HG03135 (cell line): ENCODE data around the gene ALDH3B2.
A peak's percentile ranks its signal among the peaks of the same experiment; 100 is the strongest.
"Not testable (repeated sequence)": the region's sequence is repeated elsewhere in the genome, so short reads cannot be mapped to it uniquely, and the experiment has no call there.

Experiments used
- ATAC-seq: cut with Tn5 transposase; IDR thresholded peaks from one replicate; pipeline ENCODE4 v1.9.1; 2021; ENCODE audit warnings: mild to moderate bottlenecking, moderate library complexity; ENCODE audit not compliant: unreplicated experiment

ALDH3B2 gene

DNA sequence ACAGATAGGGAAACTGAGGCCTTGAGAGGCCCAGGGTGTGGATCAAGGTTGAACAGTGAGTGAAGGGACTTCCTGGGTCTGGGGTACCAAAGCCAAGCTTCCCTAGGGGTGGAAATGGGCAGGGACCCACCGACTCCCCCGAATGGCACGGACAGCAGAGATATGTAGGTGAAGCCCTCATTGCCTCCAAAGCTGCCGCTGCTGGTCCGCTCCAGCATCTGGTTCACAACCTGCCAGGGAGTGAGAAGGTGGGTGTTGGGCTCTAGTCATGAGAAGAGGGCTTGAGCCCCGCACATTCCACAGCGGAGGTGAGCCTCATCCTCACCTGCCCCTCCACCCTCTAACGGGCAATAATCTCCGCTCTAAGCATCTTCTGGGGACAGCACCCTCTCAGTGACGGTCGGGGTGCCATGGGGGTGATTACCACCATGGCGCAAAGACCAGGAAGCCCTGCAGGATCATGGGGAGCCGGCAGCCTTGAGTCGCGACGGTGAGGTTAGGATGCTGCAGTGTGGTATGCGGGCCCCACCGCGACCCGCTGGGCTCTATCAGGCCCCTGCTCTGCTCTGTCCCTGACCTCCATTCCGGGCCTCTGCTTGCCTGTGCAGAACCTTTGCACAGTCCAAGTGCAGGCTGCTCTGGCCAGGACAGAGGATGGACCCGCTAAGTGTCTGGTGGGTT is 10.8 kb downstream of the ALDH3B2 start:
- no peak for ATAC-seq

DNA sequence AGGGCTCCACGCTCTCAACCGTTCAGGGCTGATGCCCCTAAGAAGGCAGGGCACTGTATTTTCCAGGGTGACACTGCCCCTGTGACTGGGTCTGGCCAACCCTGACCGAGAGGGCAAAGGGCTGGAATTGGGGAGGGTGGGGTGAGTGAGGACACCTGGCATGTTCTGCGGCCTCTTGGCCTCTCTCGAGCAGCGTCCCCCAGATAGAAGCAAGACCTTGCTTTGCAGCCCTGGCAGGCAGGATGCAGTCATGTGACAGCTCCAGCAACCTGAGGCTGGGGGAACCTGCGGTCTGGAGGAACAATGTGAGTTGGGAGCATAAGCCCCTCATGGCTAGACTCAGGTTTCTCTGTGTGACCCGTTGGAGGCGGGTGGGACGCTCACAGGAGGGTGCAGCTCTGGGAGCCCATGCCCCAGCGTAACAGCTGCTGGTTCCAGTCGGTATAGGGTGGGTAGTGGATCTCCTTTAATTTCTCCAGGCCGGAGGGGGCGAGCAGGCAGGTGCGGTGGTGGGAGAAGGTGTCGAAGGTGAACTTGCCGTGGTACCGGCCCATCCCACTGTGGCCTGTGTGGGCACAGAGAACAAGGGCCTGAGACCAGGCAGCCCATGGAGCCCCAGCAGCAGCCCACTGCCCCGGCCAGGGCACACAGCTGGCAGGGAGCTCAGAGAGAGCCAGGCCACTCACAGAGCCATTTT is 11.4 kb downstream of the ALDH3B2 start:
- ATAC-seq, result no peak

DNA sequence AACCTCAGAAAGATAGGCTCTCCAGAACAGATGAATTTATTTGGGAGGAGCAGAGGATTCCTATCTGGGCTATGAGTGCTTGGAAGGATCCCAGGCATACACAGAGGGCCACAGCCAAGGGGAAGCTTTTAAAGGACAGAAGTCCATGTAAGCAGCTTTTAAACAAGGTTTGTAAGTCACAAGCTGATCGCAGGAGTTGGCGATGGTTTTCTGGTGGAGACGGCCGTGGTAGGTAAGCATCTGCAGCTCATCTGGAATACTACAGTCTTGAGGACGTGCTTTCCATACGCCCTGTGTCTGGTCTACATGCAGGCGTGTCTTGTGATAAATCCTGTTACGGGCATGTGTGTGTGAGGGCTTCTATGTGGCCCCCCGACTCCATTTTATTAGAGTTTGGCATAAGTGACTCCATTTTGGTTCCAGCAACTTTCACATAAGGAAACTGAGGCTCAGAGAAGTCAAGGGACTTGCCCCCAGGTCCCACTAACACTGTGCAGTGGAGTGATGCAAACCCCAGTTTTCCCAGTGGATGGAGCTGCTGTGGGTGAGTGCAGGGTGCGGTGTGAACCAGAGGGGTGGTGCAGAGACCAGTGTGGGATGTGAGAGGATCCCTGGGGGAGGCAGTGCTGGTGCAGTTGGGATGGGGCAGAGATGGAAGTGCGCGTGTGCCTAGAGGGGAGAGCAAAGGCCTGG is 12.1 kb downstream of the ALDH3B2 start:
- no peak for ATAC-seq

DNA sequence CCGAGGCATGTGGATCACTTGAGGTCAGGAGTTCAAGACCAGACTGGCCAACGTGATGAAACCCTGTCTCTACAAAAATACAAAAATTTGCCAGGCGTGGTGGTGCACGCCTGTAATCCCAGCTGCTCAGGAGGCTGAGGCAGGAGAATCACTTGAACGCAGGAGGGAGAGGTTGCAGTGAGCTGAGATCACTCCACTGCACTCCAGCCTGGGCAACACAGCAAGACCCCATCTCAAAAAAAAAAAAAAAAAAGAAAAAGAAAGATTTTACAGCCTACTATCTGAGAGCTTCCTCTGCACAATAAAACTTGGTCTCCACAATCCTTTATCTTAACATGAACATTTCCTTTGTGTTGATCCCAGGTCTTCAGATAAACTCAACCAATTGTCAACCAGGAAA is 13.7 kb downstream of the ALDH3B2 start:
- ATAC-seq, result not testable (repeated sequence)

DNA sequence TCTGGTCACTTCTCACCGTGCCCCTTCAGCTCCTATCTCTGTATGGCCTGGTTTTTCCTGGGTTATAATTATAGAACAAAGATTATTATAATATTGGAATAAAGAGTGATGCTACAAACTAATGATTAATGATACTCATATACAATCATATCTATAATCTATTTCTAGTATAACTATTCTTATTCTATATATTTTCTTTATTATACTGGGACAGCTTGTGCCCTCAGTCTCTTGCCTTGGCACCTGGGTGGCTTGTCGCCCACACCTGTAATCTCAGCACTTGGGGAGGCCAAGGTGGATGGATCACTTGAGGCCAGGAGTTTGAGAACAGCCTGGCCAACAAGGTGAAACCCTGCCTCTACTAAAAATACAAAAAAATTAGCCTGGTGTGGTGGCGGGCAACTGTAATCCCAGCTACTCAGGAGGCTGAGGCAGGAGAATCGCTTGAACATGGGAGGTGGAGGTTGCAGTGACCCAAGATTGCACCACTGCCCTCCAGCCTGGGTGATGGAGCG is 14.7 kb downstream of the ALDH3B2 start:
- ATAC-seq, result not testable (repeated sequence)

DNA sequence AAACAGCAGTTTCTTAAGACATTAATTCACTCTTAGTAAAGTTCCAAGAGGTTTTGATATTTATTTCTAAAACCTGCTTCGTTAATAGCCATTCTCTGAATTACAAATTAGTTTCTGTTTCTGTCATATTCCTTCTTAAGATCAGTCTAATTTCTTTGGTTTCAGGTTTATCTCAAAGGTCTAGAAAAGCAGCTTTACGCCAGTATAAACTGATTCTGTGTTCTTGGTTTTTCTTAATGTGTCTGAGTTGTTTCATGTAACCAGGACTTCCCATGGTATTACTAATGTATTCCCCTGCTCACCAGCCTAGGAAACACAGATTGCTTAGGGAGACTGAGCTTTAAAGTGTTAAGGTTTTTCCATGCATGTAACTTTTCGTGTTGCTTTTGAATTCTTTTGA is 17.1 kb downstream of the ALDH3B2 start:
- ATAC-seq, result no peak

DNA sequence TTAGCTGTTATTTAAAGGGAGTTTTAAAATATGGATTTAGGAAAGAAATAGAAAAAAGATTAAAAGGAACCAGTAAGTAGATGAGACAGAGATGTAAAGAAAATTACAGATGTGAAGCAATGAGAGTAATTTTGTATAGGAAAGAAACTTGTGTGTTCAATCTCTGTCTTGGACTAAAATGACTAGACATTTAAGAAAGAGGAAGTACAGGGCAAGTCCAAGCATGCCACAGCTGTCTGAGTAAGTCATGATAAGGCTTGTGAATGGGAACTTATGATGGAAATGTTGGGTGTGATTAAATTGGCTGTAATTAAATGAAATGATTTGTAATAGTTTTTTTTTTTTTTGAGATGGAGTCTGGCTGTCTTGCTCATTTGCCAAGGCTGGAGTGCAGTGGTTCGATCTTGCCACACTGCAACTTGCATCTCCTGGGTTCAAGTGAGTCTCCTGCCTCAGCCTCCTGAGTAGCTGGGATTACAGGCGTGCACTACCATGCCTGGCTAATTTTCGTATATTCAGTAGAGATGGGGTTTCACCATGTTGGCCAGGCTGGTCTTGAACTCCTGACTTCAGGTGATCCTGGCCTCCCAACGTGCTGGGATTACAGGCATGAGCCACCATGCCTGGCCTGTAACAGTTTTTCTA is 18.0 kb downstream of the ALDH3B2 start:
- ATAC-seq, result no peak

DNA sequence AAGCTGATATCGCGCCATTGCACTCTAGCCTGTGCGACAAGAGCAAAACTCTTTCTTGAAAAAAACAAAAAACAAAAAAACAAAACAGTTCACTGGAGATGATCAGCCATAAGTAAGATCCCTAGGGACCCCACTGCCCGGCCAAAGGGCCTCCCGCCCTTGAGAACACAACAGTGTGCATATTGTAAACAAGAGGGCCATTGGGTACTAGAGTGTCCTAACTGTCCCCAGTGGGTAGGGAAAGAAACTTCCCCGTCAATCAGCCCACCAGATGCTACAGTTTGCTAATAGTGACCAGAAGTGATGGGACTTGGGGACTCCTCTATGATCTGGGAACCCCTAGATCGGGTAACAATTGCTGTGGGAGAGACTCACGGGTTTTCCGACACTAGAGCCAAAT is 20.2 kb downstream of the ALDH3B2 start:
- ATAC-seq, result no peak

DNA sequence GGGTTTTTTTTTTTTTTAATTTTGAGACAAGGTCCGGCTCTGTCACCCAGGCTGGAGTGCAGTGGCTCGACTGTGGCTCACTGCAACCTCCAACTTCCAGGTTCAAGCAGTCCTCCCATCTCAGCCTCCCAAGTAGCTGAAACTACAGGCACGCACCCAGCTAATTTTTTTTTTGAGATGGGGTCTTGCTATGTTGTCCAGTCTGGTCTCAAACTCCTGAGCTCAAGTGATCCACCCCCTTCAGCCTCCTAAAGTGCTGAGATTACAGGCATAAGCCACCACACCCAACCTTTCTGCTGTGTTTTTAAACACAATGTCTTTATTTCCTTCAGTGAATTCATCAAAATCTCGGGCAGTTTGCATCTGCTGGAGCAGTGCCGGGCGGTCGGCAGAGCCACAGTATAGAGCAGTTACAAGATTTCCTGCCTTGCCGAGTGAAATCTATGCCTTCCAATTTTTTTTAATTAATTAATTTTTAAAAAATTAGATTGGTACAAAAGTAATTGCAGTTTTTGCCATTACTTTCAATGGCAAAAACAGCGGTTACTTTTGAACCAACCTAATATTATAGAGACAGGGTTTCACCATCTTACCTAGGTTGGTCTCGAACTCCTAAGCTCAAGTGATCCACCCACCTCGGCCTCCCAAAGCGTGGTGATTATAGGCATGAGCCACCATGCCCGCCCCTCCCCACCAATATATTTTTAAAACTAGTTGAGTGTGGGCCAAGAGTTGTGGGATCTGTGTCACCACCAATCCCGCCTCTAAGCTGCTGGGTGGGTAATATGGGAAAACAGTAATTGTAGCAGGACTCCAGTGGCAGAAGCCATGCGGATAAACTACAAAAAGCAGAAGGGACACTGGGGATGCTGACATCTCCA is 21.2 kb downstream of the ALDH3B2 start:
- ATAC-seq, result no peak

DNA sequence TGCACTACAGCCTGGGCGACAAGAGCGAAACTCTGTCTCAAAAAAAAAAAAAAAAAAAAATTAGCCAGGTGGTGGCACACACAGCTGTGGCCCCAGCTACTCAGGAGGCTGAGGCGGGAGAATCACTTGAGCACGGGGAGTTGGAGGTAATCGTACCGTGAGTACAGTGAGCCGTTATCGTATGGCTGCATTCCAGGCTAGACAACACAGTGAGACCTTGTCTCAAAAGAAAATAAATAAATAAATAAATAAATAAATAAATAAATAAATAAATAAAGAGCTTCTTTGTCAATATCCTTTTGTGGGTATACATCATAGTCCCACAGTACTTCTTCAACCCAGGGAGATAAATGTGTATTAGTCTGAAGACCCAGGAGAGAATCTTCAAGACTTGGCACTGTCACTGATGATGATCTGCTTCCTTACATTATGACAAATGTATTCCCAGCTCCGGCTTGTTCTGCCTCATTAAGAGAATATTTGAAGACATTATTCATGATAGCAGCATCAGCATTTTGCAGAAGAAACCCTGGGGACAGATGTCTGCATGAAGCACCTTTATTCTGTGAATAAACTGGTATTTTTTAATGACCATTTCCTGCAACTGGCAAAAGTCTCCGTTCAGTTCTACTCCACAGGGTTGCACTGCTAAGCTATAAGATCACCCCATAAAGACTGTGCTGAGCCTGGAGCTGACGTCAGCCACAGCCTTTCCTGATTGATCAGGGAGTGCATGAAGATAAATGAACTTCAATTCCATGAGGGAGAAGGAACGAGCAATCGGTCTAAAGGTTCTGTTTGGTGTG is 22.2 kb downstream of the ALDH3B2 start:
- ATAC-seq, result no peak

DNA sequence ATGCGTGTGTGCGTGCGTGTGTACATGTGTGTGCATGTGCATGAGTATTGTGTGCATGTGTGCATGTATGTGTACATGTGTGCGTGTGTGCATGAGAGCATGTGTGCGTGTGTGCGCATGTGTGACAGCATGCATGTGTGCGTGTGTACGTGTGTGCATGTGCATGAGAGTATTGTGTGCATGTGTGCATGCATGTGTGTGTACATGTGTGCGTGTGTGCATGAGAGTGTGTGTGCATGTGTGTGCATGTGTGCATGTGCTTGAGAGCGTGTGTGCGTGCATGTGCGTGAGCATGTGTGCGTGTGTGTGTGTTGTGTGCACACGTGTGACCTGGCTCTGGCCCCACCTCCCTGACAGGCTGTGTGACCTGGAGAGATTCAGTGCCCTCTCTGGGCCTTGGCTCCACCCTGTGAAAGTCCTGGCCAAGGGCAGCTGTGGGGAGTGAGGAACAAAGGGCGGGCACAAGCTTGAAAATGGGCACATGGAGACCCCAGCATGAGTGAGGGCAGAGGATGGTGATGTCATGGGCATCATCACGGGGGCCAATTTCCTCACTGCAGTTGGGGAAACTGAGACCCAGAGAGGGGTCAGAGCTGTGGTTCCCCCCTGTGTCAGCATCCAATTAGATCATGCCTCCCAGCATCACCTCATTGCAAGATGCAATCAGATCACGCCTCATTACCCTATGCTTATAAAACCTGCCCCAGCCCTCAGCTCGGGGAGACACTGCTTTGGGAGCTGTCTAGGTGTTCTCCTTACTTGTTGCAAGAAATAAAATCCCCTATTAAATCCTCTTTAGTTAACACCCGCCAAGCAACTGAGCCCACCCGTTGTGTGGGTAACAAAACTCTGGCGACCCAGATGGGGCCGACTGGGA is 24.6 kb downstream of the ALDH3B2 start:
- ATAC-seq, result no peak

DNA sequence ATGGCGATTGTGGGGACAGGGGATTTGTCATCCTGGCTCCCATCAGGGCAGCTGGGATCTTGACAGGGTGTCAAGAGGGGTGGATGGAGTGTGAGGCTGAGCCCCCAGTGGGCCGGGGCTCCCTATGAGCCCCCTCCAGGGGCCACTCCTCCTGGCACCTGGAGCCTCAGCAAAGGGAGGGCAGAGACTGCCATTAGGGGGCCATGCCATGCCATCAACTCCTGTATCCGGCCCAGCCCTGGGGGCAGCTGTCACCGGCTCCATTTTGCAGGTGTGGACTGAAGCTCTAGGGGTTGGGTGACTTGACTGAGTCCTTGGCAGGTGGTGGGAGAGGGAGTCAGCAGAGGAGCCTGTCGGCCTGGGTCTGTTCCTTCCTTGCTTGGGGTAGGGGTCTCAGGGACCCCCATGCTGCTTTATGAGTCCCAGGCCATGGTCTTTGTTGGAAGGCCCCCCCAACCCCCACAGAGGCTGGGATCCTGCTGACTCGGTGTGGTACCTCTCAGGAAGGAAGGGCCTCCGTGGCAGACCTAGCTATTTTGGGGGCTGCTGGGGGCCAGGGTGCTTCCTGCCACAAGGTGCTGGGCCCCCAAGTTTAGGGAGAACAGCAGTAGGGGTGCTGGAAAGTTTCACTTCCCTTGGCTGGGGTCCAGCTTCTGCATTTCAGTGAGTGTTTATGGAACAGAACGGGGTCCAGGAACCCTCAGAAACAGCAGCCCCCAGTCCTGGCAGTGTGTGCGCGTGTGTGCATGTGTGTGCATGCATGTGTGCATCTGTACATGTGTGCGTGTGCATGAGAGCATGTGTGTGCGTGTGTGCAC is 25.4 kb downstream of the ALDH3B2 start:
- no peak for ATAC-seq

DNA sequence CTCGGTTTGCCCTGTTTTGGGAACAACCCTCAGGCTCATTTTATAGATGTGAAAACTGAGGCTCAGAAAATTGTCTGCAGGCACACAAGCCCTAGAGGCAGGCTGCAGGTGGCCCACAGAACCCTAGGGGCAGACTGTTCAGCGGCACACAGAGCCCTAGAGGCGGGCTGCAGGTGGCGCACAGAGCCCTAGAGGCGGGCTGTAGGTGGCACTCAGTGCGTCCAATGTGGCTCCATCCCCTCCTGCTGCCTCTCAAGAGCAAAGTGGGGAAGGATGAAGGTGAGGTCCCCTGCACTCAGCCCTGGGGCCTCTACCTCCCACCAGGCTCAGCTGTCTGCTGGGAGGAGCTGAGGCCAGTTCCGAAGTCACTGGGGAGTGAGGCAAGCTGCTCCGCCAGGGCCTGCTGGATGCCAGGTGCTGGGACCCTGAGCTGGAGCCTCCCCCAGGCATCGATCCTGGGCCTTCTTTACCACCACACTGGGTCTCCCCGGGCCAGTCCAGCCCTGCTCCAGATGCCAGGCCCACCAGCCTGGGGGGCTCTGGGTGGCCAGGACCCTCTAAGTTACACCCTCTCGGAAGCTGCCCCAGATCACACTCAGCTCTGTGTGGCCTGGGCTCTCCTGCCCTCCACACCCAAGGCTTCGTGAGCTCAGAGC is 26.2 kb downstream of the ALDH3B2 start:
- peak; percentile 60 for ATAC-seq

DNA sequence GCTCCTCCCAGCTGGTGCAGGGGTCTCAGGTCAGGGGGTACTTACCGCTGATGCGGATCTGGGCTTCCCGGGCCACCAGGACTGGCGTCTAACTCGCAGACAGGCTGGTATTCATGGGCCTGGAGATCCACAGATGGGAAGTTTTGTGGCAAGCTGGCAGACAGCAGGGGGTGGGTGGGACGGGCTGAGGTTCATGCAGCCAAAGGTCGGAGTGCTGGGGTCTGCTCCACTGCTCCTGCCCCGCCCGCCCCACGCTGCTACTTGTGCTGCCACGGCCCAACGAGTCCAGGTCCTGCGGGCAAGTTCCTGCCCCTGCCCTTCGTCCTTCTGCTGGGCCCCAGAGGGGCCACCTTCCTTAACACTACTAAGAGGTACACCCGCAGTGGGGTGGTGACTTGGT is 27.0 kb downstream of the ALDH3B2 start:
- ATAC-seq, result no peak

DNA sequence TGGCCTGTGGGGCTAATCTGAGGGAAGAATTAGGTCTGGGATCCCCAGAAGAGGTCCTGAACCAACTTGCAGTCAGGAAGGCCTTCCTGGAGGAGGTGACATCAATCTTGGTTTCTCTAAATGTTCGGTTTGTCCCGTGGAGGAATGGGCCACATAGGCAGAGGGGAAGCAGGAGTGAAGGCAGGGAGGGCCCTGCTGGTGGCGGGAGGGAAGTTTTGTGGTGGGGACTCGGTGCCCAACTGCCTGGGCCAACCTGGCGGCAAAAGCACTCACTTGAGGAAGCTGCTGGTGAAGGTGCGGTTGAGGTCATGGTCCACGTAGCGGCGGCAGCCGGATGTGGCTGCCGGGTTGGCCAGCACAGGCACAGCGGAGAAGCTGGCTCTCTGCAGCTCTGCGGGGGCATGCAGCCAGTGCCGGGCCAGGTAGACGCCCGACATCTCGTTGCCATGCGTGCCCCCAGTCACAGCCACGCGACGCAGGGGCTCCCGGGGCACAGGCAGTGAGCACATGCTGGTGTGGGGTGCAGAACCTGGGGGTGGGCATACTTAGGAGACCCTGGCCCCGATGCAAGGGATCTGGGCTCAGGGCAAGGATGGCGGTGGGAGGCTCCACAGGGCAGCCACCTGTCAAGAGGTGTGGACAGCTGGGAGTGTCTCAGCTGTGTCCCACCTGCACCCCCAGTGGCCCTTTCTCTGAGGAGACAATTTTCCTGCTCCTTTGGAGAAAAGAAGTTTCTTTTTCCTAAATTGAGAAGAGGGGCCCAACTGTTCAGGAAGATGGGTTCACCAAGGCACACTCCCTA is 27.7 kb downstream of the ALDH3B2 start:
- ATAC-seq, result no peak
